C4-2B (cell line): ENCODE results near the gene TCF7L1.
"Not testable (repeated sequence)": the region's sequence is repeated elsewhere in the genome, so short reads cannot be mapped to it uniquely, and the experiment has no call there.

Experiments used
- H3K27ac ChIP-seq: fragments of 450-650 bp; 2 replicates; pipeline ENCODE4 v1.5.1; 2017
- ZFX ChIP-seq: fragments of 450-650 bp; IDR thresholded peaks from 2 replicates; pipeline ENCODE4 v1.6.1; 2017
- TF ChIP-seq, protein P1 (sequence below): fragments of 450-650 bp; conservative IDR thresholded peaks from 2 replicates; pipeline ENCODE4 v1.5.1; 2017; ENCODE audit warnings: mild to moderate bottlenecking

TCF7L1 gene

DNA sequence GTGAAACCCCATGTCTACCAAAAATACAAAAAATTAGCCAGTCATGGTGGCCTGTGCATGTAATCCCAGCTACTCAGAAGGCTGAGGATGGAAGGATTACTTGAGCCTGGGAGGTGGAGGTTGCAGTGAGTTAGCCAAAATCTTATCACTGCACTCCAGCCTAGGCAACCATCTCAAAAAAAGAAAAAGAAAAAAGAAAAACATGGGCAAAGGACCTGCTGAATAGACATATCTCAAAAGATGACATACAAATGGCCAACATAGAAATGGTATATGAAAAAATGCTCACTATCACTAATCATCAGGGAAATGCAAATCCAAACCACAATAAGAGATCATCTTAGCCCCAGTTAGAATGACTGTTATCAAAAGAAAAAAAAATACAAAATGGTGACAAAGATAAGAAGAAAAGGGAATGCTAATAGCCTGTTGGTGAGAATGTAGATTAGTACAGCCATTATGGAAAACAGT lies 196.0 kb downstream of the TCF7L1 start:
- no peak overlapping the region for H3K27ac ChIP-seq
- TF ChIP-seq, protein P1, sequence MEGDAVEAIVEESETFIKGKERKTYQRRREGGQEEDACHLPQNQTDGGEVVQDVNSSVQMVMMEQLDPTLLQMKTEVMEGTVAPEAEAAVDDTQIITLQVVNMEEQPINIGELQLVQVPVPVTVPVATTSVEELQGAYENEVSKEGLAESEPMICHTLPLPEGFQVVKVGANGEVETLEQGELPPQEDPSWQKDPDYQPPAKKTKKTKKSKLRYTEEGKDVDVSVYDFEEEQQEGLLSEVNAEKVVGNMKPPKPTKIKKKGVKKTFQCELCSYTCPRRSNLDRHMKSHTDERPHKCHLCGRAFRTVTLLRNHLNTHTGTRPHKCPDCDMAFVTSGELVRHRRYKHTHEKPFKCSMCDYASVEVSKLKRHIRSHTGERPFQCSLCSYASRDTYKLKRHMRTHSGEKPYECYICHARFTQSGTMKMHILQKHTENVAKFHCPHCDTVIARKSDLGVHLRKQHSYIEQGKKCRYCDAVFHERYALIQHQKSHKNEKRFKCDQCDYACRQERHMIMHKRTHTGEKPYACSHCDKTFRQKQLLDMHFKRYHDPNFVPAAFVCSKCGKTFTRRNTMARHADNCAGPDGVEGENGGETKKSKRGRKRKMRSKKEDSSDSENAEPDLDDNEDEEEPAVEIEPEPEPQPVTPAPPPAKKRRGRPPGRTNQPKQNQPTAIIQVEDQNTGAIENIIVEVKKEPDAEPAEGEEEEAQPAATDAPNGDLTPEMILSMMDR: no peak
- no peak for TF ChIP-seq ZFX

DNA sequence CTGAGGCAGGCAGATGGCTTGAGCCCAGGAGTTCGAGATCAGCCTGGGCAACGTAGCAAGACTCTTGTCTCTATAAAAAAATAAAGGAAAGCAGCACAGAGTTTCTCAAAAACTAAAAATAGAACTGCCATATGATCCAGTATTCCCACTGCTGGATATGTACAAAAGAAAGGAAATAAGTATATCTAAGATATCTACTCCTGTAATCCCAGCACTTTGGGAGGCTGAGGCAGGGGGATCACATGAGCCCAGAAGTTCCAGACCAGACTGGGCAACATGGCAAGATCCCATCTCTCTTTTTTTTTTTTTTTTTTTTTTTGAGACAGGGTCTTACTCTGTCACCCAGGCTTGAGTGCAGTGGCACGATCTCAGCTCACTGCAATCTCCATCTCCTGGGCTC lies 196.5 kb downstream of the TCF7L1 start:
- not testable (repeated sequence) for H3K27ac ChIP-seq

DNA sequence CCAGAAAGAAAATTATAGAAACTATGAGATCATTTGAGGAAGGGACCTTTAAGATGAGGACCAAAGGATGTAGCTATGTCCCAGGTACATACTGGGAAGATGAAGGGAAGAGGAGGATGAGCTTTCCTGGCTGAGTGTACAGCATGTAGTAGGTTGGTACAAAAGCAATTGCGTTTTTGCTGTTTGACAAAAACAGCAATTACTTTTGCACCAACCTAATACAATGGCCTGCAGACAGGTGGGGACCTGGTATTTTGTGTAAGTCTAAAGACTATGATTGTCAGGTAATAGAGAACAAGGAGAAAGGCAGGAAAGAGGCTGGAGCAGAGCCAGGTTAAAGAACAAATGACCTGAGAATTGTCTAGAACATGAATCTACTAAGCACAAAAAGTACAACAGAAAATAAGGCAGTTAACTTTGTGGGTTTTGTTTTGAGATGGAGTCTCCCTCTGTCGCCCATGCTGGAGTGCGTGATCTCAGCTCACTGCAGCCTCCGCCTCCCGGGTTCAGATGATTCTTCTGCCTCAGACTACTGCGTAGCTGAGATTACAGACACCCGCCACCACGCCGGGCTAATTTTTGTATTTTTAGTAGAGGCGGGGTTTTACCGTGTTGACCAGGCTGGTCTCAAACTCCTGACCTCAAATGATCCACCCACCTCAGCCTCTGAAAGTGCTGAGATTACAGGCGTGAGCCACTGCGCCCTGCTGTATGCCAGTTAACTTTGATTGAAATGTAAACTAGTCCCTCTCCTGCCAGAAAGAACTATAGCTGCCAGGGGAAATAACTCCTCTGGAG lies 197.8 kb downstream of the TCF7L1 start:
- TF ChIP-seq, protein P1: no peak
- no peak for TF ChIP-seq ZFX
- H3K27ac ChIP-seq: no peak overlapping the region

DNA sequence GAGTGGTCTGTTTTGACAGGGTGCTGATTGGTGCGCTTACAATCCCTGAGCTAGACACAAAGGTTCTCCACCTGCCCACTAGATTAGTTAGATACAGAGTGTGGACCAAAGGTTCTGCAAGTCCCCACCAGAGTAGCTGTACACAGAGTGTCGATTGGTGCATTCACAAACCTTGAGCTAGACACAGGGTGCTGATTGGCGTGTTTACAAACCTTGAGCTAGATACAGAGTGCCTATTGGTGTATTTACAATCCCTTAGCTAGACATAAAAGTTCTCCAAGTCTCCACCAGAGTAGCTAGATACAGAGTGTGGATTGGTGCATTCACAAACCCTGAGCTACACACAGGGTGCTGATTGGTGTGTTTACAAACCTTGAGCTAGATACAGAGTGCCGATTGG lies 200.7 kb downstream of the TCF7L1 start:
- not testable (repeated sequence) for H3K27ac ChIP-seq

DNA sequence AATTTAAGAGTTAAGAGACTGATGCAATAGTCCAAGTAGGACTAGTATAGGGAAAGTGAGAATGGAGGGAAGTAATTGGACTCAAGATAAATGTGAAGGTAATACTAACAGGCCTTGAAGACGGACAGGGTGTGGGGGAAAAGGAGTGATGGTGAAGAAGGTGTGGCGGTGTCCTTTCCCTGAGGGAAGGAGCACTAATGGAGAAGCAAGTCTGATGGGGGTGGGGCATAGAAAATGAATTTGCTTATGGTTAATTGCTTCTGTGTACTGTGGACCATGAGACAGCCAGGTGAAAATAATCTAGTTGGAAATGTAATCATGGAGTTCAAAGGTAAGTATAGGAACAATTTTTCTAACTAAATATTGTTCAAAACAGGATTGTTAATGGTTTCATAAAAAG lies 201.7 kb downstream of the TCF7L1 start:
- H3K27ac ChIP-seq: no peak overlapping the region
- TF ChIP-seq, protein P1: no peak
- no peak for TF ChIP-seq ZFX

DNA sequence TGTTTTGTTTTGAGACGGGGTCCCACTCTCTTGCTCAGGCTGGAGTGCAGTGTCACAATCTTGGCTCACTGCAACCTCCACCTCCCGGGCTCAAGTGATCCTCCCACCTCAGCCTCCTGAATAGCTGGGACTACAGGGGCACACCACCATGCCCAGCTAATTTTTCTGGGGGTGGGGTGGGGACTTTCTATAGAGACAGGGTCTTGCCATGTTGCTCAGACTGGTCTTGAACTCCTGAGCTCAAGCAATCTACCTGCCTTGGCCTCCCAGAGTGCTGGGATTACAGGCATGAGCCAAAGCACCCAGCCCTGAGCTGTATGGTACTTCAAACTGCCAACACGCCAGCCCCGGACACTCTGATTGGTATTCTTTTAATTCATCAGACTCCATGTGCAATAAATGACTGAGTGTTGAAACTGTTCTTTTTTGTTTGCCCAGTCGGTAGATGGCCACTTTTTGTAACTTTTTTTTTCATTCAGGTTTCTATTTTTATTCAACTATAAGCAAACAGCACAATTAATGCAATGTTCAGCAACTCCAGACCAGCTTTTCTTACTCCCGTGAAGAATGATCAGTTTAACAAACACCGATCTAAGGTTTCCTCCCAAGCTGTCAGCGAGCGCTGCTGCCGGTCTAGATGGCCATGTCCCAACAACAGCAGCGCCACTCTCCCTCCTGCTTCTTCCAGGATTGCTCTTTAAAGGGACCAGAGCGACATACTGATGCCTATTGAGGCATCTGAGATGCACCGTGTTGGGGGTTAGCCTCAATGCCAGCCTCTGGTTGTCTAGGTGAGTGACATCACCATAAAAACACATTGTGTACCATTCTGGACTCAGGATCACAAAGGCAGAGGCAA lies 207.1 kb downstream of the TCF7L1 start:
- peak overlapping the region; percentile 69 for H3K27ac ChIP-seq
- TF ChIP-seq, protein P1: no peak
- no peak for TF ChIP-seq ZFX

DNA sequence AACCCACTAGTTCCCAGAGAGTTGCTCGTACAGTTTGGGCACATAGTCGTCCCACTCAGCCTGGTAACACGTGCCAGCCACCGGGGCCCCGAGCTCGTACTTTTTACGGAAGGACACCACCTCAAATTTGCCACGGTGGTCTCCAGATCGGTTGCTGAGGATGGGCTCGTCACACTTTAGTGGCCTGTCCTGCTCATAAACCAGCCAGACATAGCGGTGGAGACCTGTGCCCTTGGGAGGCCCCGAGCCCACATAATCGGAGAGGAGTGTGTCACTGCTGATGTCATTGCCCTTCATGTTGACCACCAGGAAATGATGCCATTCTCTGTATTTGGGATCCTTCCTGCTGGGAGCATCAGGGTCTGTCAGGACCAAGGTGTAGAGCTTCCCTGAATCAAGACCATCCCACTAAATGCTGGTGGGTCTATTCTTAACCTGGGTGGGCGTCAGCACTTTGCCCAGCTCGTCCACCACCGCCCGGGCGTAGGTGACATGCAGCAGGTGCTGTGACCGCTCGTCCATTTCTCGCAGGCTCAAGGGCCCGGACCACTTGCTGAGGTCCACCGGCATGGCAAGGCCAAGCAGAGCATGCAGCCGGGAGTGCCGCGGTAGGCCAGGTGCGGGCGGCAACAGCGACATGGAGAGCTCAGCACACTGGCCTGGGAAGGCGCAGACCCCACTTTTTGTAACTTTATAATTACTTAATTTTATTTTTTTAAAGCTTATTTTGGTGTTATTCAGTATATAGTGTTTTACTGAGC lies 208.3 kb downstream of the TCF7L1 start:
- no peak for TF ChIP-seq ZFX
- TF ChIP-seq, protein P1: no peak

DNA sequence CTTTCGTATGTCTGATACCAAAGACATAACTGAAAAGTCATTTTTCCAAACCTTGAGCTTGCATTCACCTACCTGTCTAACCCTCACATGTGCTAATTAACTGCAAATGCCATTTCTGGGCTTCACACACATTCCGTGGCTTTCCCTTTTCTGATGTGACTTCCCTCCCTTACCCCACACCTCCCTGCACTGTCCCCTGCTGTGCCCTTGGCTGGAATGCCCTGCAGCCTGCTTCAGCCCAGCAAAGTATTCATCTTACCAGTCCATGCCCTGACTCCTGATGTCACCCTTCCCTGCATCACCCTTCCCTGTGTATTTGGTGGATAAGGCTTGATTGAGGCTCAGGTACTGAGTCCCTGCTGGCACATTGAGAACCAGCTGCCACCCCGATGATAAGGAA lies 209.0 kb downstream of the TCF7L1 start:
- no peak overlapping the region for H3K27ac ChIP-seq
- TF ChIP-seq, protein P1: no peak
- no peak for TF ChIP-seq ZFX

More for the DNA sequence above, 208.3 kb downstream of the TCF7L1 start:
- H3K27ac ChIP-seq: peak overlapping the region; percentile 69

DNA sequence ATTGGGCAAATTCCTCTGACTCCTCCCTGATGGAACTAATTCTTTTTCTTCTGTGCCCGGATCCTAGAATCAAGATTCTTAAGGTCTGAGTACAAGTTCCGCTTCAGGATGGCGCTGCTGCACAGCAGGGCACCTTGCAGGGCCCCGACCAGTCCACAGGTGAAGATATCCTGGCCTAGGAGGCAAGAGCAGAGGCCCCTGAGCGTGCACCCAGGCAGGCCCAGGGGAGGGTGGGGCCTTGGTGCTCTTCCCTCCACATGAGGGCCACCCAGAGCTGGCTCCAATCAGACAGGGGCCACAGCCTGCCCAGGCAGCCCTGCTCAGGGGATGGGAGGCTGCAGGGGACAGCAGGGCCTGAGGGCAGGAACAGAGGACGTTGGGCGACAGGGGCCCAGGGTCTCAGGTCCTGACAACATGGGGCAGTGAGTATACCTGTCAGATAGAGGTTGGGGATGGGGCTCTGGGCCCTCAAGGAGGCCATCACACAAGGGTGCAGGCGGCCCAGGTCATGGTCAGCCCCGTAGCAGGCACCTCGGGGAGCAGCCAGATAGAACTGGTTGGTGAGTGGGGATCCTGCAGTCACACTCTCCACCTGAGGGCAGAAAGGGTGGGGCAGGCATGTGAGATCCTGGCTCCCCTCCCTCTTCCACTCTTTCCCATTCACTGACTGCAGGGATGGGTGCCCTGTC lies 210.2 kb downstream of the TCF7L1 start:
- H3K27ac ChIP-seq: not testable (repeated sequence)
